ENCODE measurements around the gene DHRS7B. TPM values are rescaled to one million over a fixed set of nuclear protein-coding genes. Genes with fewer than 3 reads are reported as not detected.
"Not testable (repeated sequence)": the region's sequence is repeated elsewhere in the genome, so short reads cannot be mapped to it uniquely, and the experiment has no call there.

DHRS7B gene
- total RNA-seq, 1 experiment from 2014 or later: 19.0 TPM

DNA sequence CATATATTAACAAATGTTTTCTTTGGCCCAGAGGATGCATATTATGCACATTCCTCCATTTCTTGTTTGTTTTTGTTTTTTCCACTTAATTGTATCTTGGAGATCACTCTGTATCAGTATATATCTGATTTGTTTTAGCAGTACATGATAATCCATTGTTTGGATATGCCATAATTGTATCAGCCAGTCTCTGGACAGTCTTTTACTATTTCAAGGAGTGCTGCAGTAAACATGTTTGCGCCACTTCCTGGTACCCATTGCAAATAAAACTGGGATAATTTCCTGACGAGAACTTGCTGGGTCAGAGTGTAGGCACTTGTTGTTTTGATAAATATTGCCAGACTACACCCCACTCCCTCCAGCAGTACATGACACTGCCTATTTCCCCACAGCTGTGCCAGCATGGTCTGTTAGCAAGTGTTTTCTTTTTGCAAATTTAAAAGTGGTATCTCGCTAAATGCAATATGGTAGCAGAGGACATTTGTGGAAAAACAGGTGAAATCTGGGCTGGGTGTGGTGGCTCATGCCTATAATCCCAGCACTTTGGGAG, 92.1 kb downstream of the DHRS7B start:
- TF ChIP-seq, protein P1, sequence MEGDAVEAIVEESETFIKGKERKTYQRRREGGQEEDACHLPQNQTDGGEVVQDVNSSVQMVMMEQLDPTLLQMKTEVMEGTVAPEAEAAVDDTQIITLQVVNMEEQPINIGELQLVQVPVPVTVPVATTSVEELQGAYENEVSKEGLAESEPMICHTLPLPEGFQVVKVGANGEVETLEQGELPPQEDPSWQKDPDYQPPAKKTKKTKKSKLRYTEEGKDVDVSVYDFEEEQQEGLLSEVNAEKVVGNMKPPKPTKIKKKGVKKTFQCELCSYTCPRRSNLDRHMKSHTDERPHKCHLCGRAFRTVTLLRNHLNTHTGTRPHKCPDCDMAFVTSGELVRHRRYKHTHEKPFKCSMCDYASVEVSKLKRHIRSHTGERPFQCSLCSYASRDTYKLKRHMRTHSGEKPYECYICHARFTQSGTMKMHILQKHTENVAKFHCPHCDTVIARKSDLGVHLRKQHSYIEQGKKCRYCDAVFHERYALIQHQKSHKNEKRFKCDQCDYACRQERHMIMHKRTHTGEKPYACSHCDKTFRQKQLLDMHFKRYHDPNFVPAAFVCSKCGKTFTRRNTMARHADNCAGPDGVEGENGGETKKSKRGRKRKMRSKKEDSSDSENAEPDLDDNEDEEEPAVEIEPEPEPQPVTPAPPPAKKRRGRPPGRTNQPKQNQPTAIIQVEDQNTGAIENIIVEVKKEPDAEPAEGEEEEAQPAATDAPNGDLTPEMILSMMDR (conservative IDR thresholded peaks at IDR 0.05; ENCODE audit: low read depth, low read length): no peak
- TF ChIP-seq EZH2 (IDR thresholded peaks at IDR 0.05; ENCODE audit: borderline replicate concordance, low read depth, low read length, poor library complexity, severe bottlenecking): no peak
- ChIA-PET POLR2A (ENCODE audit: low non-redundant PET) (no interaction called here), CTCF (no interaction called here)
- Histone ChIP-seq H3K4me1 (ENCODE audit: insufficient read depth, low read length, poor library complexity, severe bottlenecking) (no peaks in the 10 kb centered on the region), H3K27me3 (replicated peaks; ENCODE audit: insufficient read depth, low read depth, low read length, poor library complexity) (no peaks in the 10 kb centered on the region), H3K36me3 (ENCODE audit: insufficient read depth, low read length, poor library complexity, severe bottlenecking) (no peaks in the 10 kb centered on the region), H3K4me3 (ENCODE audit: low read depth, low read length, poor library complexity, severe bottlenecking) (no peak overlapping the region), H3K9me3 (ENCODE audit: low read depth, low read length, poor library complexity, severe bottlenecking) (no peaks in the 10 kb centered on the region), H3K27ac (ENCODE audit: low read depth, low read length, poor library complexity, severe bottlenecking) (no peak overlapping the region)
- intact Hi-C loops (cut with micrococcal nuclease; ENCODE audit: unreplicated experiment): loop anchor here (10.0 kb wide), 1 partner anchor 296 kb away; no protein-coding TSS in a partner anchor
- no peak for DNase-seq (ENCODE audit: low spot score)
- no TSS peak for BruUV-seq (replicated peaks)

DNA sequence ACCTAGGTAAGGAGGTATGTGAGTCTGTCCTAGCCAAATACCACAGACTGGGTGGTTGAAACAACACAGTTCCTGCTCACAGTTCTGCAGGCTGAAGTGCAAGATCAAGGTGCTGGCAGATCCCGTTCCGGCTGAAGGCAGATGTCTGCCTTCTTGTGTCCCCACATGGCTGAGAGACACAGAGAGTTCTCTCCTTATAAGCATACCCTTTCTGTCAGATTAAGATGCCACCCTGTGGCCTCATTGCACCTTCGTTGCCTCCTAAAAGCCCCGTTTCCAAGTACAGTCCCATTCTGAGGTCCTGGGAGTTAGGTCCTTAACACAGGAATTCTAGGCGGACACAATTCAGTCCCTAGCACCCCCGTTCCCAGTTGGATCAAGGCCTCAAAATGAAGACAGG, 96.3 kb downstream of the DHRS7B start:
- ChIA-PET CTCF (no interaction called here), POLR2A (ENCODE audit: low non-redundant PET) (no interaction called here)
- BruUV-seq (replicated peaks): no TSS peak
- Histone ChIP-seq H3K4me1 (ENCODE audit: insufficient read depth, low read length, poor library complexity, severe bottlenecking) (no peaks in the 10 kb centered on the region), H3K36me3 (ENCODE audit: insufficient read depth, low read length, poor library complexity, severe bottlenecking) (no peaks in the 10 kb centered on the region), H3K27ac (ENCODE audit: low read depth, low read length, poor library complexity, severe bottlenecking) (no peak overlapping the region), H3K4me3 (ENCODE audit: low read depth, low read length, poor library complexity, severe bottlenecking) (no peak overlapping the region), H3K27me3 (replicated peaks; ENCODE audit: insufficient read depth, low read depth, low read length, poor library complexity) (no peaks in the 10 kb centered on the region), H3K9me3 (ENCODE audit: low read depth, low read length, poor library complexity, severe bottlenecking) (no peaks in the 10 kb centered on the region)
- TF ChIP-seq, protein P1 (conservative IDR thresholded peaks at IDR 0.05; ENCODE audit: low read depth, low read length): no peak
- TF ChIP-seq EZH2 (IDR thresholded peaks at IDR 0.05; ENCODE audit: borderline replicate concordance, low read depth, low read length, poor library complexity, severe bottlenecking): no peak
- intact Hi-C loops (cut with micrococcal nuclease; ENCODE audit: unreplicated experiment): no loop called here
- DNase-seq (ENCODE audit: low spot score): no peak

DNA sequence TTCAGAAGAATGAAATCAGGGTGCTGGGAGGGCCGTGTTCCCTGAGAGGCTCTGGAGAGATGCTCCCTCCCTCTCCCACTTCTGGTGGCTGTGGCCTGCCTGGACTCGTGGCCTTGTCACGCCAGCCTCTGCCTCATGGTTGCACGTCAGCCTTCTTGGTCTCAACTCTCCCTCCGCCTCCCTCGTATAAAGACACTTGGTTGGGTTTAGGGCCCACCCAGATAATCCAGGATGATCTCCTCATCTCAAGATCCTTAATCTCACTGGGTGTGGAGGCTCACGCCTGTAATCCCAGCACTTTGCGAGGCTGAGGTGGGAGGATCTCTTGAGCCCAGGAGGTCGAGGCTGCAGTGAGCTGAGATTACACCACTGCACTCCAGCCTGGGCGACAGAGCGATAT, 100.5 kb downstream of the DHRS7B start:
- intact Hi-C loops (cut with micrococcal nuclease; ENCODE audit: unreplicated experiment); POLR2A ChIA-PET (ENCODE audit: low non-redundant PET); H3K9me3 ChIP-seq (ENCODE audit: low read depth, low read length, poor library complexity, severe bottlenecking); H3K36me3 ChIP-seq (ENCODE audit: insufficient read depth, low read length, poor library complexity, severe bottlenecking); CTCF ChIA-PET; H3K27ac ChIP-seq (ENCODE audit: low read depth, low read length, poor library complexity, severe bottlenecking); BruUV-seq (replicated peaks); H3K27me3 ChIP-seq (replicated peaks; ENCODE audit: insufficient read depth, low read depth, low read length, poor library complexity); DNase-seq (ENCODE audit: low spot score); H3K4me3 ChIP-seq (ENCODE audit: low read depth, low read length, poor library complexity, severe bottlenecking); H3K4me1 ChIP-seq (ENCODE audit: insufficient read depth, low read length, poor library complexity, severe bottlenecking): not testable (repeated sequence)

DNA sequence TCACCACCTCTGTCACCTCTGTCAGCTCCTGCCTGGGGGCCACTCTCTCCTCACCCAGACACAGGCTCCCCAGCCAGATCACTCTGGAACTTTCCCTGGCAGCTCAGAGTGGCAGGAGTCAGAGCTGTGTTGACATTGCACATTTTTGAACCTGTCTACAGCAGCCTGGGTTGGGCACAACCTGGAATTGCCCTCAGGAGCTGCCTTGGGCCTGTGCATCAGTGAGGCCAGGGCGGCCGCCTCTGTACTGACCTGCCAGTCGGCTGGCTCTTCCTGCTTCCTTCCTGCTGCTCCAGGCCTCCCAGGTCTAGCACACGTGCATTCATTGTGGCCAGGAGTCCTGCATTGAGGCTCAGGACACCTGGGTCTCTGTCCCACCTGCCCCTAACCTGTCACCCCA, 101.3 kb downstream of the DHRS7B start:
- H3K36me3 ChIP-seq (ENCODE audit: insufficient read depth, low read length, poor library complexity, severe bottlenecking): no peaks in the 10 kb centered on the region
- H3K4me3 ChIP-seq (ENCODE audit: low read depth, low read length, poor library complexity, severe bottlenecking): no peak overlapping the region
- CTCF ChIA-PET: no interaction called here
- POLR2A ChIA-PET (ENCODE audit: low non-redundant PET): no interaction called here
- DNase-seq (ENCODE audit: low spot score): no peak
- TF ChIP-seq EZH2 (IDR thresholded peaks at IDR 0.05; ENCODE audit: borderline replicate concordance, low read depth, low read length, poor library complexity, severe bottlenecking): no peak
- TF ChIP-seq, protein P1 (conservative IDR thresholded peaks at IDR 0.05; ENCODE audit: low read depth, low read length): no peak
- no peak overlapping the region for H3K27ac ChIP-seq (ENCODE audit: low read depth, low read length, poor library complexity, severe bottlenecking)
- intact Hi-C loops (cut with micrococcal nuclease; ENCODE audit: unreplicated experiment): no loop called here
- peaks cover 5% of the 10 kb centered on the region for H3K9me3 ChIP-seq (ENCODE audit: low read depth, low read length, poor library complexity, severe bottlenecking)
- H3K27me3 ChIP-seq (replicated peaks; ENCODE audit: insufficient read depth, low read depth, low read length, poor library complexity): no peaks in the 10 kb centered on the region
- no peaks in the 10 kb centered on the region for H3K4me1 ChIP-seq (ENCODE audit: insufficient read depth, low read length, poor library complexity, severe bottlenecking)
- BruUV-seq (replicated peaks): no TSS peak

Measured in A673 (cell line).